ENCODE data around the gene PIEZO1. TPM values are rescaled to one million over a fixed set of nuclear protein-coding genes. Genes with fewer than 3 reads are reported as not detected.

Gene PIEZO1
- total and polyA plus RNA-seq, 2 donors (not counting 1 experiment from before 2014, with no cell fraction given) = 108 to 331 TPM

GRCh38 chr16:88735616-88736015, 49.4 kb downstream of the PIEZO1 start:
- peaks cover 0 to 34% of the 10 kb centered on the region in 2 experiments for H3K36me3 ChIP-seq (replicated peaks in 1 of 2; ENCODE audit: control extremely low read depth in 1 of 2, control insufficient read depth in 1 of 2, extremely low read depth in 1 of 2, insufficient read depth in 2 of 2, low read length in 1 of 2)
- H3K4me3 ChIP-seq (ENCODE audit: control extremely low read depth in 1 of 5, extremely low read depth in 1 of 5, insufficient read depth in 1 of 5, low read depth in 2 of 5, low read length in 4 of 5) = no peak overlapping the region
- no peak overlapping the region for H2AFZ ChIP-seq (ENCODE audit: insufficient read depth, low read depth, low read length, poor library complexity, severe bottlenecking)
- 88% methylated on average over 10 of the region's 10 CpGs for WGBS (ENCODE audit: insufficient coverage)
- peaks cover 6% of the 10 kb centered on the region for H3K4me1 Mint-ChIP-seq
- CTCF ChIA-PET = interaction anchor here (0.5 to 5.0 kb wide), 10 partner anchors 12 to 480 kb away, joined by 3 to 113 read pairs (median 24); partner anchors contain the start of genes GALNS, PIEZO1 and TRAPPC2L
- H3K27ac Mint-ChIP-seq = no peak overlapping the region
- H3K4me2 ChIP-seq (replicated peaks; ENCODE audit: low read depth, low read length, poor library complexity, severe bottlenecking) = no peak overlapping the region
- TF ChIP-seq EZH2 (IDR thresholded peaks at IDR 0.05; ENCODE audit: borderline replicate concordance, insufficient read depth, low read depth, low read length, poor library complexity, severe bottlenecking) = no peak
- no peak for TF ChIP-seq CTCF (IDR thresholded peaks at IDR 0.05)
- no peaks in the 10 kb centered on the region for H3K27me3 Mint-ChIP-seq
- H3K79me2 ChIP-seq (ENCODE audit: control insufficient read depth, insufficient read depth, low read length) = peaks cover 7% of the 10 kb centered on the region
- peaks cover 5 to 18% of the 10 kb centered on the region in 2 donors for H3K4me1 ChIP-seq (ENCODE audit: control insufficient read depth in 2 of 2, insufficient read depth in 2 of 2, low read length in 2 of 2)
- H3K4me3 Mint-ChIP-seq = no peak overlapping the region
- no peaks in the 10 kb centered on the region for H3K27me3 ChIP-seq (replicated peaks in 1 of 4; ENCODE audit: control extremely low read depth in 1 of 4, control insufficient read depth in 3 of 4, insufficient read depth in 4 of 4, low read length in 3 of 4)
- no peak overlapping the region for H3K9ac ChIP-seq (ENCODE audit: low read length)
- no peaks in the 10 kb centered on the region for H3K9me3 ChIP-seq (ENCODE audit: control extremely low read depth in 1 of 3, control insufficient read depth in 2 of 3, insufficient read depth in 1 of 3, low read length in 2 of 3)
- H4K20me1 ChIP-seq (ENCODE audit: control insufficient read depth, insufficient read depth, low read length, poor library complexity, severe bottlenecking) = peaks cover 36% of the 10 kb centered on the region
- H3K27ac ChIP-seq (ENCODE audit: low read length in 2 of 2) = no peak overlapping the region
- ATAC-seq (ENCODE audit: low read depth) (no peak), DNase-seq (no peak)
- intact Hi-C loops (cut with micrococcal nuclease) = loop anchor here (2.0 kb wide), 1 partner anchor 35 kb away; no protein-coding TSS in a partner anchor
- no peaks in the 10 kb centered on the region for H3K9me3 Mint-ChIP-seq (ENCODE audit: insufficient read depth)
- POLR2A ChIA-PET = no interaction called here

- H3K27ac ChIP-seq (ENCODE audit: low read length in 2 of 2) = no peak overlapping the region
- H3K36me3 ChIP-seq (replicated peaks in 1 of 2; ENCODE audit: control extremely low read depth in 1 of 2, control insufficient read depth in 1 of 2, extremely low read depth in 1 of 2, insufficient read depth in 2 of 2, low read length in 1 of 2) = peaks cover 0 to 33% of the 10 kb centered on the region in 2 experiments
- H3K4me1 ChIP-seq (ENCODE audit: control insufficient read depth in 2 of 2, insufficient read depth in 2 of 2, low read length in 2 of 2) = peaks cover 5 to 18% of the 10 kb centered on the region in 2 donors
- no peak overlapping the region for H3K4me3 Mint-ChIP-seq
- DNase-seq (no peak), ATAC-seq (ENCODE audit: low read depth) (no peak)
- no peaks in the 10 kb centered on the region for H3K9me3 ChIP-seq (ENCODE audit: control extremely low read depth in 1 of 3, control insufficient read depth in 2 of 3, insufficient read depth in 1 of 3, low read length in 2 of 3)
- H3K79me2 ChIP-seq (ENCODE audit: control insufficient read depth, insufficient read depth, low read length) = peaks cover 7% of the 10 kb centered on the region
- ChIA-PET CTCF (interaction anchor here (0.5 to 5.0 kb wide), 8 partner anchors 8 to 481 kb away, joined by 3 to 50 read pairs (median 17); partner anchors contain the start of genes GALNS and TRAPPC2L), POLR2A (no interaction called here)
- 96% methylated on average over 15 of the region's 16 CpGs for WGBS (ENCODE audit: insufficient coverage)
- no peak overlapping the region for H2AFZ ChIP-seq (ENCODE audit: insufficient read depth, low read depth, low read length, poor library complexity, severe bottlenecking)
- no peak overlapping the region for H3K27ac Mint-ChIP-seq
- H3K27me3 Mint-ChIP-seq = no peaks in the 10 kb centered on the region
- no peak overlapping the region for H3K4me3 ChIP-seq (ENCODE audit: control extremely low read depth in 1 of 5, extremely low read depth in 1 of 5, insufficient read depth in 1 of 5, low read depth in 2 of 5, low read length in 4 of 5)
- H3K4me2 ChIP-seq (replicated peaks; ENCODE audit: low read depth, low read length, poor library complexity, severe bottlenecking) = no peak overlapping the region
- no peaks in the 10 kb centered on the region for H3K27me3 ChIP-seq (replicated peaks in 1 of 4; ENCODE audit: control extremely low read depth in 1 of 4, control insufficient read depth in 3 of 4, insufficient read depth in 4 of 4, low read length in 3 of 4)
- H4K20me1 ChIP-seq (ENCODE audit: control insufficient read depth, insufficient read depth, low read length, poor library complexity, severe bottlenecking) = peaks cover 31% of the 10 kb centered on the region
- TF ChIP-seq EZH2 (IDR thresholded peaks at IDR 0.05; ENCODE audit: borderline replicate concordance, insufficient read depth, low read depth, low read length, poor library complexity, severe bottlenecking) (no peak), CTCF (IDR thresholded peaks at IDR 0.05) (no peak)
- no peaks in the 10 kb centered on the region for H3K9me3 Mint-ChIP-seq (ENCODE audit: insufficient read depth)
- intact Hi-C loops (cut with micrococcal nuclease) = no loop called here
- peaks cover 6% of the 10 kb centered on the region for H3K4me1 Mint-ChIP-seq
- no peak overlapping the region for H3K9ac ChIP-seq (ENCODE audit: low read length)
Measured at GRCh38 chr16:88735121-88735520, 49.9 kb downstream of the PIEZO1 start.

Data from B cell (primary cell).